Right ventricle myocardium superior (tissue), 1 donor: ENCODE measurements around the gene TMPRSS11F. TPM values are rescaled to one million over a fixed set of nuclear protein-coding genes. Genes with fewer than 3 reads are reported as not detected.

Source experiments
- ATAC-seq: fragments of 200-7000 bp; cut with Tn5 transposase; one replicate; pipeline ENCODE4 v1.9.1; 2020; ENCODE audit warnings: mild to moderate bottlenecking; ENCODE audit not compliant: poor library complexity
- DNase-seq: peaks from one replicate; pipeline ENCODE4 v3.0.0-alpha.2; 2020
- intact Hi-C: fragments of 100-400 bp; cut with DNase I; formaldehyde crosslinking; loops from one replicate; pipeline ENCODE4 v1.11.2; 2022
- total RNA-seq: library from RNA; stranded (reverse); fragmentation: NEBNext Ultra II Directional; extraction: Animal tissue kit (Norgen Biotek cat#: 25700); gene quantifications from one replicate; pipeline ENCODE4 v1.2.1, GENCODE V29; 2021
- donor health status: DM: no; HTN: yes; CAD: no; lungs with severe emphysema.

TMPRSS11F gene
- total RNA-seq, 1 donor from 2014 or later, result not detected

GRCh38 chr4:68109868-68110267, 19.8 kb downstream of the TMPRSS11F start:
- intact Hi-C loops, result no loop called here
- ATAC-seq, result no peak
- DNase-seq, result no peak

GRCh38 chr4:68082758-68083157, 46.9 kb downstream of the TMPRSS11F start:
- DNase-seq (no peak), ATAC-seq (no peak)
- intact Hi-C loops, result no loop called here

- ATAC-seq (no peak), DNase-seq (no peak)
- intact Hi-C loops, result no loop called here
Observed at GRCh38 chr4:68079928-68080327, 49.7 kb downstream of the TMPRSS11F start.

- DNase-seq (no peak), ATAC-seq (no peak)
- intact Hi-C loops, result no loop called here
Observed at GRCh38 chr4:68077737-68078136, 51.9 kb downstream of the TMPRSS11F start.

GRCh38 chr4:68077301-68077700, 52.4 kb downstream of the TMPRSS11F start:
- no peak for ATAC-seq
- DNase-seq, result no peak

GRCh38 chr4:68076194-68076593, 53.5 kb downstream of the TMPRSS11F start:
- no peak for ATAC-seq
- intact Hi-C loops, result no loop called here
- no peak for DNase-seq

More at GRCh38 chr4:68077301-68077700, 52.4 kb downstream of the TMPRSS11F start:
- intact Hi-C loops, result no loop called here

- DNase-seq (no peak), ATAC-seq (no peak)
- intact Hi-C loops, result no loop called here
Observed at GRCh38 chr4:68074397-68074796, 55.3 kb downstream of the TMPRSS11F start.

- DNase-seq, result no peak
- intact Hi-C loops, result no loop called here
- no peak for ATAC-seq
Observed at GRCh38 chr4:68070302-68070701, 59.4 kb downstream of the TMPRSS11F start.

- no peak for ATAC-seq
- intact Hi-C loops, result no loop called here
Observed at GRCh38 chr4:68062501-68062900, 67.2 kb downstream of the TMPRSS11F start.

GRCh38 chr4:68038272-68038671, 91.4 kb downstream of the TMPRSS11F start:
- ATAC-seq (no peak), DNase-seq (no peak)
- intact Hi-C loops, result no loop called here

More at GRCh38 chr4:68062501-68062900, 67.2 kb downstream of the TMPRSS11F start:
- DNase-seq, result no peak

- DNase-seq (no peak), ATAC-seq (no peak)
- intact Hi-C loops, result no loop called here
Observed at GRCh38 chr4:68021185-68021584, 108.5 kb downstream of the TMPRSS11F start.

GRCh38 chr4:68011684-68012083, 118.0 kb downstream of the TMPRSS11F start:
- DNase-seq (no peak), ATAC-seq (no peak)
- intact Hi-C loops, result no loop called here

Other genes starting within 250 kb of the TMPRSS11F start
- not detected for gene TMPRSS11D, start 245.9 kb downstream of the TMPRSS11F start, total RNA-seq
- not detected for gene TMPRSS11A, start 166.4 kb downstream of the TMPRSS11F start, total RNA-seq
- not detected for gene TMPRSS11B, start 115.8 kb upstream of the TMPRSS11F start, total RNA-seq
- gene YTHDC1, start 220.2 kb upstream of the TMPRSS11F start, total RNA-seq, result 50.0 TPM